GM19463 (cell line): ENCODE data around the gene SLC24A2.

Experiments
- ATAC-seq: cut with Tn5 transposase; IDR thresholded peaks from one replicate; pipeline ENCODE4 v1.9.1; 2021; ENCODE audit warnings: mild to moderate bottlenecking, moderate library complexity; ENCODE audit not compliant: unreplicated experiment

Gene SLC24A2

DNA sequence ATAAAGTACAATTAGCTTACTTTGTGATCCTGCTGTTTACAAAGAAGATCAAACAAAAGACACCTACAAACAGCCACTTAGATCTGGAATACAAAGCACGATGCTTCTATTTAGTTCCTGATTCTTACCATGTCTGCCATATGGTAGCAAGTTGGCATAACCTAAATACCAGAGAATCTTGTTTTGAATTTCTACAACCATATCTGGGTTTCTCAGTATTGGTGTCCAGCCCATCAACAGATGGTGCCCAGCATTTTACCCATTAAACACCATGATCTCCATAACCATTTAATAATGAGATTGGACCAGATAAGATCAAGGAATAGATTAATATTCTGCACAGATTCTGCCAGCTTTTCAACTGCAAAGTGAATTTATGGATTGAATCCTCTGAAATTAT is 29.8 kb downstream of the SLC24A2 start:
- no peak for ATAC-seq

DNA sequence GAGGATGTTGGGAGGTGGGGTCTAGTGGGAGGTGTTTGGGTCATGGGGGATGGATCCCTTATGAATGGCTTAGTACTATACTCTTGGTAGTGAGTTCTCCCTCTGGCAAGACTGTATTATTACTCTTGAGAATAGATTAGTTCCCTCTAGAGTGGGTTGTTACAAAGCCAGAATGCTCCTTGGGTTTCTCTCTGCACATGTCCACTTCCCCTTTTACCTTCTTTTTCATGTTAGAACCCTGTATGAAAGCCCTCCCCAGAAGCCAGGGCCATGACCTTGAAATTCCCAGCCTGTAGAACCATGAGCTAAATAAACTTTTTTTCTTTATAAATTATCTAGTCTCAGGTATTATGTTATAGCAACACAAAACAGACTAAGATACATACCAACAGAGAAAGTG is 31.1 kb downstream of the SLC24A2 start:
- ATAC-seq: no peak

DNA sequence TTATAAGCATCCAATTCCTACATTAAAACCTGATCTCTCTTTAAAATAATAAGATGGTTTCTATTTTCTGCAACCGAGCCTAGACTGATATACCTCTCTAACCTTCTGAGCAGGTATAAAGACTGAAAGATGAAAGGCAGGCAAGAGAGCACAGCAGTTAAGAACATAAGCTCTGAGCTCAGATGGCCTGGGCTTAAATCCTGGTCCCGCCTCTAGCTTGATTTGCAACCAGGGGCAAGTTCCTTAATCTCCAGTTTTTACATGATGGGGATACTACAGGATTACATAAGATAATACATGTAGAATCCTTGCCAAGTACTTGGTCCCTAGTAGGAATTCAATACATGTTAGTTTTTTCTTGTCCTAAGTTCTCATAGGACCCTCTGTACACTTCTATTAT is 33.9 kb downstream of the SLC24A2 start:
- no peak for ATAC-seq

DNA sequence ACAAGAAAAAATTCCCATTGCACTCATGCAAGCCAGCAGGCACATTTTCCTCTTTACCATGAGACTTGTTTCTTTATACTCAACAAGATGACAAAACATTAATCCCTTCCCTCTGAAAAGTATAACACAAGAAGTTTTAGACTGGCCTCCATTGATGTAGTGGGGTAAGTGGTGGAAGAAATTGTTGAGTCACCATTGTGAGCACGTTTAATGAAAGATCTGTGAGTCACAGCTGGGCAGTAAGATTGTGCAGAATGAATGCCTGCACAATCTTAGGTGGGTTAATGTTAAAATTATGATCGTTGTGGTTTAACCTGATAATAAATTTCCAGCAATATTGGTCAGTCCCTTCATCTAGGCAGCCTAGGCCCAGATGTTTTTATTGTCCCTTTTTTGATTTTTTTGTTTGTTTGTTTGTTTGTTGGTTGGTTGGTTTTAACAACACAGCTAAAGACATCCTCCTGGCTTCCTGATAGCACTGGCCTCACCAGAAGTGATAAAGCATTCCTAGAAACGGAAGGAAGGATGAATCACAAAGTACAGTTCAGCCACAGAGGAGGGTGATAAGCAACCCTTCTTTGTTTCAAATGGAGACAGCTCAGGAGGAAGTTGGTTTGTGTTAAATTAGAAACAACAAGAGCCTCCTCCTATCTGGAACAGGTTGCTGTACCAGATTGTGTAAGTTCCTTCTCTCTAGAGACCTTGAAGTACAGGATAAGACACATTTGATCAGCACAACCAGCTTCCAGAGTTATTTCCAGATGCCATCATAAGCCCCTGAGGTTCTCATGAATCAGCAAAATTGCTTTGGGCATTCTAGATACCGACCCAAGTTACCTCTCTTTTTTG is 40.3 kb downstream of the SLC24A2 start:
- no peak for ATAC-seq

DNA sequence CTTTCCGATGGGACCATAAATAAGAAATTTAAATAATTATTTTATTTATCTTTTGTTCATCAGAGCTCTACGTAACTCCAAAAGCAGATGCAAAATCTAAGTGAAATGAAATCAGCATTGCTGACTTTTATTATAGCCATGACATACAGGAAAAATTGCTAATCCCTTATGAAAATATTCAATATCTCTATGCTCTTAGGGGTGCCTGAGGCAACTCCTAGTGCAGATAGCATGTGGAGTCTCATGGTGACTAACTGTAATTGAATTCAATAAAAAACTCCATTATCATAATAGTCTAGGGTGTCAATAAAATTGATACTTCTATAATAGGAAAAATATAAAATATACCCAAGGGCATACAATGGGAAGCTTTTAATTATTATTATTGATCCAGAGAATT is 42.6 kb downstream of the SLC24A2 start:
- ATAC-seq: no peak

DNA sequence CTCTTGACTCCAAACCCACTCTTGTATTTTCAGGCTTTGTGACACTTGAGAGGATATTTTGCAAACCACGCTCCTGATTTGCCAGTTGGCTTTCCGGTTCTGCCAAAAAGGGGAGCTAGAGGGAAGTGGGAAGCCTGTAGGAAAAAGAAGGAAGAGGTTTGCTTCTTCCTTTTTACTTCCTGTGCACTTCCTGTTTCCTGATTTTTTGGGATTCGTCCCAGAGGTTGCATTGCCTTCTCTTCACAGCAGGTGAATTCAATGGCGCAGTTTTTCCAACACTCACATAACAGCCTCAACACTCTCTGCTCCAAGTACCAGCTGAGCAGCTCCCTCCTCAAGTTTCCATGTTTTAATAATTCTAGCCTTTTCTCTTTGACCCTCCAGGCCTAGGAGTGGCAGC is 47.7 kb downstream of the SLC24A2 start:
- no peak for ATAC-seq
